HCEC 1CT (cell line): ENCODE results near the gene SHISAL2B.
"Not testable (repeated sequence)": the region's sequence is repeated elsewhere in the genome, so short reads cannot be mapped to it uniquely, and the experiment has no call there.

Experiments used
- DNase-seq: peaks from one replicate; pipeline ENCODE4 v3.0.0-alpha.2; 2017

The SHISAL2B gene

DNA sequence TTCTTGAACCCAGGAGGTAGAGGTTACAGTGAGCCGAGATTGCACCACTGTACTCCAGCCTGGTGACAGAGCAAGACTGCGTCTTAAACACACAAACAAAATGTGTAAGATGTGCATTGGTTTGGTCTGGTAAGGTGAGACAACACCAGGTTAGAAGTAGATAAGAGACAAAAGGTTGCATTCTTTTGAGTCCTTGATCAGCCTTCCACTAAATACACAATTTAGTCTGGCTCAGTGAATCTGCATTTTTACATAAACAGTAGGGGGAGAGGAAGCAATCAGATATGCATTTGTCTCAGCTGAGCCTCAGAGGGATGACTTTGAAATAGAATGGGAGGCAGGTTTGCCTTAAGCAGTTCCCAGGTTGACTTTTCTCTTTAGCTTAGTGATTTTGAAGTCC, 15.8 kb downstream of the SHISAL2B start:
- DNase-seq = not testable (repeated sequence)

GRCh38 chr5:64707191-64707590, 16.9 kb downstream of the SHISAL2B start:
- DNase-seq = no peak

GRCh38 chr5:64714495-64714894, 24.2 kb downstream of the SHISAL2B start:
- DNase-seq = not testable (repeated sequence)

DNA sequence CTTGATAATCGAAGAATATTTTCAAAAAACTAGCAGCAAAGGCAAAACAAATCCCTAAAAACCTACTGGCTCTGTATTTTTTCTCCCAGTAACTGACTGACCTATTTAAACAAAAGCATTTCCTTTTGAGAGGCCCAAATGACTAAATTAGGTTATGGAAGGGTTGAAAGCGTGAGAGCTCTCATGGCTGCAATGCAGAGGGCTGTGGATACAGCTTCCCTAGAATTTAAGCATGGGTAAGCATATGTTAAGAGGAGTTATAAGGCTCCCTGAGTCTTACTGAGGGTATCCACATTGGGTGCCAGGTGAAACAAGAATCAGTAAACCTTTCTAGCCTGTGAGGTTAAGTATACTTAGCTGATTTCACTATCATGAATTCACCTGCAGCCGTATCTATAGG, 32.3 kb downstream of the SHISAL2B start:
- DNase-seq = no peak

DNA sequence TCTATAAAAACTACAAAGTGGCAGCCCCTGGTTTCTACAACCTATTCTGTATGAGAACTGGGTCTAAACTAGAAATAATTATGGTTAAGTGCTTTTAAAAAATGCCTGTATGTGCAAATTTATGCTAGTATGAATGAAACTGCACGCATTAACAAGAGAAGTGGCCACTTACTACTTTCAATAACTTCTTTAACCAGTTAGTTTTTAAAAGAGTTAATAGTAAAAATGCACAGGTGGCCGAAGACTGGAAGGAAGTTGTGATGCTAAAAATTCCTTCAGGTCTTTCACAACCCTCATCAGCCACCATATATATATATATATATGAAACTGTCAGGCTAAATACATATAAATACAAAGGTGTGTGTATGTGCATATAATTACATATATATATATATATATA, 36.8 kb downstream of the SHISAL2B start:
- no peak for DNase-seq

GRCh38 chr5:64742411-64742810, 52.1 kb downstream of the SHISAL2B start:
- no peak for DNase-seq

- DNase-seq = peak; percentile 24
Observed at GRCh38 chr5:64742821-64743220, 52.5 kb downstream of the SHISAL2B start.

DNA sequence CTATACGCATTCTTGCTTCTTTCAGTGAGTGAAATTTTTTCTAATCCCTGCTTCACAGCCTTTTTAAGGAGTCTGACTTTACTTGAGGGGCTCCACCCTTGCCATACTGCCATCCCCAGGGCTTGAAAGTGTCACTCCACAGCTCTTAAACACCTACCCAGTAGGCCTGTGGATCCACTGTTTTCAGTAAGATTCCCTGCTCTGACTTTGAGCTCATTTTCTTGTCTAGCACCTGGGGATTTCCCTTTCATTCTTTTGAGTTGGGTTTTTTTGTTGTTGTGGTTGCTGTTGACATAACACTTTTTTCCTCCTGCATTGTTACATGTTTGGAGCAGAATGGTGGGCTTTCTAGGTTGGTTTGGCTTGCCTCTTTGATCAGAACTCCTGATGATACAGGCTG, 54.6 kb downstream of the SHISAL2B start:
- DNase-seq = no peak

DNA sequence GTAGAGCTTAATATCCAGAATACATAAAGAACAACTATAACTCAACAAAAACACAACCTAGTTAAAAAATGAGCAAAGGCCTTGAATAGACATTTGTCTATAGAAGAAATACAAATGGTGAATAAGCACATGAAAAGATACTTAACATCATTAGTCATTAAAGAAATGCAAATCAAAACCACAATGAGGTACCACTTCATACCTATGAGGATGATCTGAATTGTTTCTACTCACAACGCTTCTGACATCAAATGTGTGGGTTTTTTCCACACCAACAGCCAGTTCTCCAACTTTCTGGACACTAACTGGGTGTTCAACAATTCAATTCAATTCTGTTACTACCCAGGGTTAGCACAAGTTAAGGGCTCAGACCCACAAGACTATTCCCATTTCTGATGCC, 56.1 kb downstream of the SHISAL2B start:
- DNase-seq = peak; percentile 27

DNA sequence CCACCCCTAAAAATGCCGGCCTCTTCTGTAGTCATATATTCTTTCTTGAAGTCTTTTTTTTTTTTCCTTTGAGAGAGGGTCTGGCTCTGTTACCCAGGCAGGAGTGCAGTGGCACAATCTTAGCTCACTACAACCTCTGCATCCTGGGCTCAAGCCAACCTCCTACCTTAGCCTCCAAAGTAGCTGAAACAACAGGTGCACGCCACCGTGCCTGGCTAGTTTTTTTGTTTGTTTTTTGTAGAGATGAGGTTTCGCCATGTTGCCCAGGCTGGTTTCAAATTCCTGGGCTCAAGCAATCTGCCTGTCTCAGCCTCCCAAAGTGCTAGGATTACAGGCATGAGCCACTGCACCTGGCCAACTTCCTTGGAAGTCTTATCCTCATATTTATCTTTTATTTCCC, 59.1 kb downstream of the SHISAL2B start:
- DNase-seq = no peak

DNA sequence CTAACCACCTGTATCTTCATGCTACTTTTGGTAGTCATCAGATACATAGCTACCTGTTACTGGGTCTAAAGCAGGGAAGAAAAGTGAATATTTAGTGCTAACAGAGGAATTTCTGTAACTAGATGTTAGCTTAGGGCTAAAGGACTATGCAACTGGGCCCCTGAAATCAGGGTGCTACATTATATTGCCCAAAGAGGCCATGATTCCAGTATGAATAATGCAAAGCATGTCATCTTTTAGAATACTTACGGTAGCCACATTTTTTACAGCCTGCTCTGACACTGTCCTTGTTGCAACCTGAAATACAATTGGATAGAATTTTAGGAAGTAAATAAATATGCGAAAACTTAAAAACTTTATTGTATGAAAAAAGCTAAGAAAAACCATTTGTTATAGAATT, 63.8 kb downstream of the SHISAL2B start:
- DNase-seq = no peak

- no peak for DNase-seq
Observed at GRCh38 chr5:64758901-64759300, 68.6 kb downstream of the SHISAL2B start.

- no peak for DNase-seq
Observed at GRCh38 chr5:64759960-64760660, 69.8 kb downstream of the SHISAL2B start.

- no peak for DNase-seq
Observed at GRCh38 chr5:64763948-64764503, 73.7 kb downstream of the SHISAL2B start.

- peak; percentile 38 for DNase-seq
Observed at GRCh38 chr5:64765804-64766504, 75.7 kb downstream of the SHISAL2B start.

DNA sequence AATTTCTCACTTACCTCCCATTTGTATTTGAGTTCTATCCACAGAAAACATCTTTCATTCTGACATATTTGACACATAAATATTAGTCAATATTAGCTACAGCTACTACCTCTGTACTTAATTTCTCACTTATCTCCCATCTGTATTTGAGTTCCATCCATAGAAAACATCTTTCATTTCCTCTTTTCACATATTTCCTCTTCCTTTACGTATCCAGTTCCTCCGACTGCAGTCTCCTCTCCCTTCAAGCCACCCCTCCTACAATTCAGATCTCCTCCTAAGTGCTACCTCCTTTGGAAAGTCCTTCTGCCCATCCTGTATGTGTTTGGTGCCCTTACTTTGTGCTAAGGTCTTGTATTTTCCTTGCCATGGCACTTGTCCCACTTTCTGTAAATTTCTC, 76.6 kb downstream of the SHISAL2B start:
- DNase-seq = no peak
